K562 (cell line): Measurements from ENCODE around the gene FAR1. TPM values are rescaled to one million over a fixed set of nuclear protein-coding genes. Genes with fewer than 3 reads are reported as not detected.
"Not testable (repeated sequence)": the region's sequence is repeated elsewhere in the genome, so short reads cannot be mapped to it uniquely, and the experiment has no call there.

Source experiments
- ATAC-seq: fragments of 200-7000 bp; cut with Tn5 transposase; 3 replicates; pipeline ENCODE4 v1.9.1; 2020; ENCODE audit warnings: moderate library complexity
- BruUV-seq: library from RNA; stranded (reverse); fragments of 400-500 nt; replicated peaks from 2 replicates; lab custom pipeline; 2021; lab: Mats Ljungman, UMichigan
- CTCF ChIA-PET: fragments of 300-600 bp; formaldehyde crosslinking; extraction: SDS; loops from one replicate; lab custom pipeline; 2021; ENCODE audit warnings: low intra/inter-chr PET ratio; lab: Yijun Ruan, JAX
- POLR2A ChIA-PET: fragments of 300-600, 350-650 bp; sonication (Branson Sonifier 250); formaldehyde crosslinking; extraction: SDS; loops from one replicate; lab custom pipeline; 2021; ENCODE audit warnings: antibody characterized with exemption, inconsistent platforms; lab: Yijun Ruan, JAX
- DNase-seq, 4 experiments: peaks; one replicate each; pipeline versions ENCODE4 v3.0.0 to v3.0.0-alpha.2; 2011 to 2018; ENCODE audit warnings: low spot score in 3 of 4, mixed read lengths in 3 of 4; ENCODE audit errors: extremely low read depth in 1 of 4
- FAIRE-seq: peaks from 2 replicates; lab custom pipeline; 2011; peaks lifted over from hg19 to GRCh38; lab: Jason Lieb, UNC
- H2AFZ ChIP-seq: 2 replicates; pipeline ENCODE4 v1.6.0; 2011; ENCODE audit warnings: low read depth, low read length, control low read depth, inconsistent platforms
- H3K27ac ChIP-seq: fragments of 200-600 bp; 3 replicates; pipeline ENCODE4 v1.8.0; 2011; ENCODE audit warnings: low read depth, mild to moderate bottlenecking, control low read depth, inconsistent platforms, low read length, moderate library complexity, mixed read lengths; ENCODE audit errors: extremely low read depth
- H3K27me3 ChIP-seq, 2 experiments: fragments of 300-600 bp in 1 of 2; 2 replicates in 1 of 2; 3 replicates in 1 of 2; pipeline versions ENCODE4 v1.6.0 to v1.8.0; 2011; ENCODE audit warnings: inconsistent platforms in 2 of 2, low read length in 2 of 2, mild to moderate bottlenecking in 1 of 2, mixed read lengths in 1 of 2, moderate library complexity in 1 of 2; ENCODE audit not compliant: control insufficient read depth in 2 of 2, insufficient read depth in 2 of 2
- H3K36me3 ChIP-seq: fragments of 300-600 bp; 3 replicates; pipeline ENCODE4 v1.8.0; 2011; ENCODE audit warnings: mild to moderate bottlenecking, low read length, inconsistent platforms; ENCODE audit not compliant: control insufficient read depth, insufficient read depth
- H3K4me1 ChIP-seq, 2 experiments: fragments of 200-600 bp in 1 of 2; replicated peaks in 1 of 2; 2 replicates in 1 of 2; 3 replicates in 1 of 2; pipeline versions ENCODE4 v1.5.1 to v1.8.0; 2011; ENCODE audit warnings: inconsistent platforms in 2 of 2, low read length in 2 of 2, mild to moderate bottlenecking in 1 of 2, mixed read lengths in 1 of 2, moderate library complexity in 1 of 2; ENCODE audit not compliant: control insufficient read depth in 2 of 2, insufficient read depth in 2 of 2
- H3K4me2 ChIP-seq: 2 replicates; pipeline ENCODE4 v1.6.1; 2011; ENCODE audit warnings: low read length, control low read depth, inconsistent platforms, mixed read lengths; ENCODE audit not compliant: insufficient read depth
- H3K4me3 ChIP-seq: fragments of 200-600 bp; sonication (generic), shearing (Covaris generic); 2 replicates; pipeline ENCODE4 v1.5.1; 2016; ENCODE audit warnings: control low read depth, inconsistent platforms
- H3K79me2 ChIP-seq: fragments of 200-600 bp; 3 replicates; pipeline ENCODE4 v1.8.0; 2011; ENCODE audit warnings: low read length, inconsistent platforms; ENCODE audit not compliant: control insufficient read depth, insufficient read depth
- H3K9ac ChIP-seq, 2 experiments: 2 replicates each; pipeline versions ENCODE4 v1.6.0 to v1.6.1; 2011; ENCODE audit warnings: low read depth in 2 of 2, low read length in 2 of 2, control low read depth in 1 of 2, inconsistent platforms in 1 of 2, mild to moderate bottlenecking in 1 of 2, mixed read lengths in 1 of 2; ENCODE audit not compliant: insufficient read depth in 1 of 2
- H3K9me1 ChIP-seq: one replicate; pipeline ENCODE4 v1.6.0; 2011; ENCODE audit warnings: inconsistent platforms, mild to moderate bottlenecking, low read length, moderate library complexity; ENCODE audit not compliant: control insufficient read depth, insufficient read depth
- H3K9me3 ChIP-seq: replicated peaks from 2 replicates; pipeline ENCODE4 v1.5.1; 2011; ENCODE audit warnings: low read depth, low read length, inconsistent platforms; ENCODE audit not compliant: control insufficient read depth, insufficient read depth
- H4K20me1 ChIP-seq: replicated peaks from 2 replicates; pipeline ENCODE4 v1.6.1; 2011; ENCODE audit warnings: low read length, inconsistent platforms, mixed read lengths; ENCODE audit not compliant: control insufficient read depth, insufficient read depth
- ARID1B ChIP-seq: fragments of 450-650 bp; IDR thresholded peaks from 2 replicates; pipeline ENCODE4 v1.6.1; 2016; ENCODE audit warnings: antibody characterized with exemption, mild to moderate bottlenecking, inconsistent platforms
- MEIS2 ChIP-seq: fragments of 450-650 bp; IDR thresholded peaks from 2 replicates; pipeline ENCODE4 v1.6.1; 2014; ENCODE audit warnings: mild to moderate bottlenecking; ENCODE audit not compliant: partially characterized antibody
- SMARCE1 ChIP-seq: fragments of 450-650 bp; IDR thresholded peaks from 2 replicates; pipeline ENCODE4 v1.7.1; 2016; ENCODE audit warnings: mild to moderate bottlenecking
- SPI1 ChIP-seq: IDR thresholded peaks from 2 replicates; pipeline ENCODE4 v1.6.1; 2011; ENCODE audit warnings: low read depth, low read length, control low read depth, borderline replicate concordance
- TAL1 ChIP-seq: fragments of 450-650 bp; IDR thresholded peaks from 2 replicates; pipeline ENCODE4 v1.6.1; 2016; ENCODE audit warnings: mild to moderate bottlenecking
- TCF3 ChIP-seq: sonication (generic); formaldehyde crosslinking; IDR thresholded peaks from 2 replicates; pipeline ENCODE4 v1.4.0; 2020; ENCODE audit warnings: mild to moderate bottlenecking, missing genetic modification reagents
- TEAD4 ChIP-seq, 2 experiments: sonication (generic) in 1 of 2; formaldehyde crosslinking in 1 of 2; IDR thresholded peaks; 2 replicates each; pipeline versions ENCODE4 v1.6.1 to v1.8.0; 2012 to 2022; ENCODE audit warnings: borderline replicate concordance in 1 of 2, inconsistent platforms in 1 of 2, low read length in 1 of 2, mild to moderate bottlenecking in 1 of 2, missing genetic modification reagents in 1 of 2
- WGBS: fragments of 100-300 bp; shearing (Covaris generic); methylation state at CpG from one replicate; pipeline ENCODE4 v1.1.6; 2016; ENCODE audit warnings: low coverage, mixed read lengths; ENCODE audit not compliant: insufficient coverage; ENCODE audit errors: missing lambda C conversion rate; 5-methylcytosine and 5-hydroxymethylcytosine counted together
- in situ Hi-C: fragments of 300-500 bp; cut with MboI; formaldehyde crosslinking; loops from 4 replicates; pipeline ENCODE4 v1.15.0; 2018; ENCODE audit warnings: inconsistent platforms, mixed read lengths
- intact Hi-C: fragments of 100-400 bp; cut with micrococcal nuclease; formaldehyde crosslinking; loops from 2 replicates; pipeline ENCODE4 v1.14.2; 2022
- polyA plus RNA-seq, 8 experiments: library from polyadenylated mRNA; depleted of rRNA in 4 of 8; stranded (reverse) in 5 of 8; unstranded in 3 of 8; fragments of >200 nt; fragmentation: Nextera tagmentation in 2 of 8; fragmentation: Illumina TruSeq in 1 of 8; extraction: Ambion mirVana in 2 of 8; extraction: Trizol in 1 of 8; gene quantifications; 2 replicates each; pipeline versions ENCODE4 v1.2.1 to v1.2.3, GENCODE V29; 2011 to 2014; ENCODE audit warnings: inconsistent platforms in 1 of 8, missing spikeins in 1 of 8
- total RNA-seq, 7 experiments: library from RNA; depleted of rRNA in 6 of 7; stranded (reverse); fragments of >200 nt in 6 of 7; fragmentation: Illumina TruSeq in 2 of 7; extraction: Trizol in 2 of 7; gene quantifications; 2 replicates each; pipeline versions ENCODE4 v1.2.1 to v1.2.3, GENCODE V29; 2011 to 2021; ENCODE audit warnings: low replicate concordance in 1 of 7

Gene FAR1
- total and polyA plus RNA-seq, 9 of the 15 experiments (the other 6 are each of a cell fraction or from before 2014, with no cell fraction given) = 17.7 to 88.2 (median 52.6) TPM

DNA sequence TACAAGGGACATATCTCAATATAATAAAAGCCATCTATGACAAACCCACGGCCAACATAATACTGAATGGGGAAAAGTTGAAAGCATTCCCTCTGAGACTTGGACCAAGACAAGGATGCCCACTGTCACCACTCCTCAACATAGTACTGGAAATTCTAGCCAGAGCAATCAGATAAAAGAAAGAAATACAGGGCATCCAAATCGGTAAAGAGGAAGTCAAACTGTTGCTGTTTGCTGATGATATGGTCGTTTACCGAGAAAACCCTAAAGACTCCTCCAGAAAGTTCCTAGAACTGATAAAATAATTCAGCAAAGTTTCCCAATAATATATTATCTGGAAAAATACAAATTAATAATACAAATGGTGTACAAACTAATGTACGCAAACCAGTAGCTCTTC lies 84.8 kb downstream of the FAR1 start:
- CTCF ChIA-PET; DNase-seq; H3K9ac ChIP-seq; H3K4me2 ChIP-seq; H3K79me2 ChIP-seq; H3K4me1 ChIP-seq; H3K27me3 ChIP-seq; H3K9me1 ChIP-seq; in situ Hi-C loops; H3K27ac ChIP-seq; FAIRE-seq; BruUV-seq; POLR2A ChIA-PET; ATAC-seq; H2AFZ ChIP-seq; H4K20me1 ChIP-seq; H3K9me3 ChIP-seq; H3K36me3 ChIP-seq; H3K4me3 ChIP-seq; intact Hi-C loops; TF ChIP-seq TEAD4 (CRISPR knock-in tag; IDR thresholded peaks at IDR 0.05; ENCODE audit: borderline replicate concordance): not testable (repeated sequence)
- WGBS = 8% methylated on average over 5 of the region's 5 CpGs
- peak; percentile 26 for TF ChIP-seq MEIS2
- TF ChIP-seq SMARCE1 = peak; percentile 40; the same call in 1 of the 2 replicates
- peak; percentile 77 for TF ChIP-seq ARID1B
- peak; percentile 68; the same call in 1 of the 2 replicates for TF ChIP-seq SPI1
- peak; percentile 33; the same call in 1 of the 2 replicates for TF ChIP-seq TEAD4 (IDR thresholded peaks at IDR 0.05; ENCODE audit: low read length)
- peak; percentile 19; the same call in 1 of the 2 replicates for TF ChIP-seq TAL1
- TF ChIP-seq TCF3 (CRISPR knock-in tag) = peak; percentile 51
